ENCODE measurements around the gene ARMC9.

- TF ChIP-seq, protein P1, sequence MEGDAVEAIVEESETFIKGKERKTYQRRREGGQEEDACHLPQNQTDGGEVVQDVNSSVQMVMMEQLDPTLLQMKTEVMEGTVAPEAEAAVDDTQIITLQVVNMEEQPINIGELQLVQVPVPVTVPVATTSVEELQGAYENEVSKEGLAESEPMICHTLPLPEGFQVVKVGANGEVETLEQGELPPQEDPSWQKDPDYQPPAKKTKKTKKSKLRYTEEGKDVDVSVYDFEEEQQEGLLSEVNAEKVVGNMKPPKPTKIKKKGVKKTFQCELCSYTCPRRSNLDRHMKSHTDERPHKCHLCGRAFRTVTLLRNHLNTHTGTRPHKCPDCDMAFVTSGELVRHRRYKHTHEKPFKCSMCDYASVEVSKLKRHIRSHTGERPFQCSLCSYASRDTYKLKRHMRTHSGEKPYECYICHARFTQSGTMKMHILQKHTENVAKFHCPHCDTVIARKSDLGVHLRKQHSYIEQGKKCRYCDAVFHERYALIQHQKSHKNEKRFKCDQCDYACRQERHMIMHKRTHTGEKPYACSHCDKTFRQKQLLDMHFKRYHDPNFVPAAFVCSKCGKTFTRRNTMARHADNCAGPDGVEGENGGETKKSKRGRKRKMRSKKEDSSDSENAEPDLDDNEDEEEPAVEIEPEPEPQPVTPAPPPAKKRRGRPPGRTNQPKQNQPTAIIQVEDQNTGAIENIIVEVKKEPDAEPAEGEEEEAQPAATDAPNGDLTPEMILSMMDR (IDR thresholded peaks at IDR 0.05) = no peak
- no peak for TF ChIP-seq EP300 (IDR thresholded peaks at IDR 0.05)
- TF ChIP-seq POLR2A (IDR thresholded peaks at IDR 0.05) = no peak
Observed at GRCh38 chr2:231294571-231295362, 96.3 kb downstream of the ARMC9 start.

Measured in suprapubic skin (tissue), 3 donors.